ENCODE measurements around the gene NTMT1.
"Not testable (repeated sequence)": the region's sequence is repeated elsewhere in the genome, so short reads cannot be mapped to it uniquely, and the experiment has no call there.

NTMT1 gene

DNA sequence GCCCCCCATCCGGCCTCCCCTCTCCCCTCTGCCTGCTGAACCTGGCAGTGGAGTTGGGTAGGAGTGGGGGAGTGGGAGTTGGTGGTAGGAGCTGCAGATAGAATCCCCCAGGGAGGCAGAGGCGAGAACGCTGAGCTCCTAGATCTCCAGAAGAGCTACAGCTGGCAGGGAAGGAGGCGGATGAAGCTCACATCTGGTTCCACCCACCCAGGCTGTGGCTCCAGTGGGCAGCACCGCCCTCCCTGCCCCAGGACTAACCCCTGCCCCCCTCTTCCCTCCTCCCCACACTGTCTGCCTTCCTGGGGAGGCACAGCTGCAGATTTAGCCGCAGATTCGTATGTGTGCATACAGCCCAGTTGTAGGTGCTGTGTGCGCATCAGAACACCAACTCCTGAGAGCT is 39.3 kb upstream of the NTMT1 start:
- Histone ChIP-seq H3K9ac (ENCODE audit: low read depth, low read length) (no peak overlapping the region), H3K9me3 (ENCODE audit: control insufficient read depth, insufficient read depth, low read length) (no peaks in the 10 kb centered on the region), H3K4me3 (ENCODE audit: low read depth, low read length) (no peak overlapping the region)

DNA sequence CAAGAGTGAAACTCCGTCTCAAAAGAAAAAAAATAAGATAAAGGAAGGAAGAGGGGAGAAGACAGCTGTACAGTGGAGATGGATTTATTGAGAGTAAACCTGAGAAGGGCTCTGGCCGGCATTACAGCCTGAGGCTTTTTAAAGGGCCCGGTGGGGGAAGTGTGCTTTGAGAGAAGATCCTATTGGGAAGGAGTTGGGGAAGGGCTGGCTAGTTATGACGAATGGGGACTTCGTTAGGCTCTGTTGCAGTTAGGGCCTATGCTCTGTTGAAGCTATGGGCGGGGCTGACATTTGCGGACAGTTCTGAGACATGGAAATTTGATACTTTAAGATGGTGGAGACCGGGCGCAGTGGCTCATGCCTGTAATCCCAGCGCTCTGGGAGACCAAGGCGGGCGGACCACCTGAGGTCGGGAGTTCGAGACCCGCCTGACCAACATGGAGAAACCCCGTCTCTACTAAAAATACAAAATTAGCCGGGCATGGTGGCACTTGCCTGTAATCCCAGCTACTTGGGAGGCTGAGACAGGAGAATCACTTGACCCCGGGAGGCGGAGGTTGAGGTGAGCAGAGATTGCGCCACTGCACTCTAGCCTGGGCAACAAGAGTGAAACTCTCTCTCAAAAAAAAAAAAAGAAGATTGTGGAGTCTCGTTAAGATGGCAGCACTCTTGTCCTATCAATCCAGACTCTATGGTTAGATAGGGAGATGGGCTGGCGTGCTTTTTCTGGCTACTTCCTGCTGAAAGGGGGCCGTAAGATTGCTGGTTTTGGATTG is 38.3 kb upstream of the NTMT1 start:
- peaks cover 9% of the 10 kb centered on the region for H3K4me1 ChIP-seq (ENCODE audit: control insufficient read depth, insufficient read depth, low read length)
- no peak overlapping the region for H3K9ac ChIP-seq (ENCODE audit: low read depth, low read length)
- no peaks in the 10 kb centered on the region for H3K36me3 ChIP-seq (ENCODE audit: control insufficient read depth, insufficient read depth, low read length)
- H3K27me3 ChIP-seq (ENCODE audit: control insufficient read depth, insufficient read depth, low read length) = peaks cover 39% of the 10 kb centered on the region
- no peaks in the 10 kb centered on the region for H3K9me3 ChIP-seq (ENCODE audit: control insufficient read depth, insufficient read depth, low read length)
- H3K4me3 ChIP-seq (ENCODE audit: low read depth, low read length) = no peak overlapping the region

More for the DNA sequence above, 39.3 kb upstream of the NTMT1 start:
- peaks cover 33% of the 10 kb centered on the region for H3K27me3 ChIP-seq (ENCODE audit: control insufficient read depth, insufficient read depth, low read length)
- H3K36me3 ChIP-seq (ENCODE audit: control insufficient read depth, insufficient read depth, low read length) = no peaks in the 10 kb centered on the region
- H3K4me1 ChIP-seq (ENCODE audit: control insufficient read depth, insufficient read depth, low read length) = peaks cover 5% of the 10 kb centered on the region

DNA sequence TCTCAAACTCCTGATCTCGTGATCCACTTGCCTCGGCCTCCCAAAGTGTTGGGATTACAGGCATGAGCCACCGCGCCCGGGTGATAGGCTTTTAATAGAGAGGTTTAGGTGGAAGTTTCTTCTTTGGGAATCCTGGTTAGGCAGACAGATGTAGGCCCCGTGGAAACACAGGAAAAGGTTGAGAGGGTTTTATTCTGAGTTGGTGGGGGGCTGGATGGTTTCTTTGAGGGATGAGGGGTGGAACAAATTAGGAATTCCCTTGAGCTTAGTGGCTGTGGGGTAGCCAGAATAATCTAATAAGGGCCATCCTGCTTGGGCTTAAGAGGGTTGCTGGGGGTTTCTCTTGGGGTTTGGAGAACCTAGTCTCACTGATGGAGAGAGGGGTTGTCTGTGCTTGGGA is 35.5 kb upstream of the NTMT1 start:
- H3K4me1 ChIP-seq (ENCODE audit: control insufficient read depth, insufficient read depth, low read length) = peaks cover 14% of the 10 kb centered on the region

DNA sequence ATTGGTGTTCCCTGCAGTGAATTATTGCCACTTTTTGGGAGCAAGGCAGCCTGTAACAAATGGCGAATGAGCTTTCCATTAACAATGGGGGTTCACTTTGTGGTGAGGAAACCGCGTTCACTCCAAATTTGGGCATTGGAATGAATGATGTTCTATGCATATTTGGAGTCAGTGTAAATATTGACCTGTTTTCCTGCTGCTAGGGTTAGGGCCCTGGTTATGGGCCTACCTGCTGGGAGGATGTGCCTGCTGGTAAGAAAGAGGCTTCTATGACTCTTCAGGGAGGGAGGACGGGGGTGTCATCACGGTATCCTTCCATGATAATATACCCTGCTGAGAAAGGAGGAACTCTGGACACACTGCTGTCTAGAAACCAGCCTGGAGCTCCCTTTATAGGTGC is 34.0 kb upstream of the NTMT1 start:
- Histone ChIP-seq H3K9ac (ENCODE audit: low read depth, low read length) (no peak overlapping the region), H3K27me3 (ENCODE audit: control insufficient read depth, insufficient read depth, low read length) (peaks cover 63% of the 10 kb centered on the region), H3K4me1 (ENCODE audit: control insufficient read depth, insufficient read depth, low read length) (peaks cover 14% of the 10 kb centered on the region), H3K4me3 (ENCODE audit: low read depth, low read length) (peak overlapping the region; percentile 26), H3K9me3 (ENCODE audit: control insufficient read depth, insufficient read depth, low read length) (no peaks in the 10 kb centered on the region), H3K36me3 (ENCODE audit: control insufficient read depth, insufficient read depth, low read length) (no peaks in the 10 kb centered on the region)

More for the DNA sequence above, 35.5 kb upstream of the NTMT1 start:
- H3K36me3 ChIP-seq (ENCODE audit: control insufficient read depth, insufficient read depth, low read length) = no peaks in the 10 kb centered on the region
- H3K9ac ChIP-seq (ENCODE audit: low read depth, low read length) = no peak overlapping the region
- no peaks in the 10 kb centered on the region for H3K9me3 ChIP-seq (ENCODE audit: control insufficient read depth, insufficient read depth, low read length)
- no peak overlapping the region for H3K4me3 ChIP-seq (ENCODE audit: low read depth, low read length)
- H3K27me3 ChIP-seq (ENCODE audit: control insufficient read depth, insufficient read depth, low read length) = peaks cover 65% of the 10 kb centered on the region

DNA sequence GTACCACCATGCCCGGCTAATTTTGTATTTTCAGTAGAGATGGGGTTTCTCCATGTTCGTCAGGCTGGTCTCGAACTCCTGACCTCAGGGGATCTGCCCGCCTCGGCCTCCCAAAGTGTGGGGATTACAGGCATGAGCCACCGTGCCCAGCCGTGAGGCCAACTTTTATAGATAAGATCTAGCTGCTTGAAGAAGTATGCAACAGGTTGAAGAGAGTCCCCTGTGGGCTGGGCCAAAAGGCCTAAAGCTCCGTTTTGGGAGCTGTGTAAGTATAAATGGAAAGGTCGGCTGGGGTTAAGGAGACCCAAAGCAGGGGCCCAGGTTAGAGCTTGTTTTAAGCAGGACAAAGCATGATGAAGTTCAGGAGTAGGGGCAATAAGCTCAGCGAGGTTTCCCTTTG is 33.2 kb upstream of the NTMT1 start:
- peaks cover 63% of the 10 kb centered on the region for H3K27me3 ChIP-seq (ENCODE audit: control insufficient read depth, insufficient read depth, low read length)
- not testable (repeated sequence) for H3K4me3 ChIP-seq (ENCODE audit: low read depth, low read length); H3K9ac ChIP-seq (ENCODE audit: low read depth, low read length); H3K36me3 ChIP-seq (ENCODE audit: control insufficient read depth, insufficient read depth, low read length); H3K9me3 ChIP-seq (ENCODE audit: control insufficient read depth, insufficient read depth, low read length)
- H3K4me1 ChIP-seq (ENCODE audit: control insufficient read depth, insufficient read depth, low read length) = peaks cover 14% of the 10 kb centered on the region

DNA sequence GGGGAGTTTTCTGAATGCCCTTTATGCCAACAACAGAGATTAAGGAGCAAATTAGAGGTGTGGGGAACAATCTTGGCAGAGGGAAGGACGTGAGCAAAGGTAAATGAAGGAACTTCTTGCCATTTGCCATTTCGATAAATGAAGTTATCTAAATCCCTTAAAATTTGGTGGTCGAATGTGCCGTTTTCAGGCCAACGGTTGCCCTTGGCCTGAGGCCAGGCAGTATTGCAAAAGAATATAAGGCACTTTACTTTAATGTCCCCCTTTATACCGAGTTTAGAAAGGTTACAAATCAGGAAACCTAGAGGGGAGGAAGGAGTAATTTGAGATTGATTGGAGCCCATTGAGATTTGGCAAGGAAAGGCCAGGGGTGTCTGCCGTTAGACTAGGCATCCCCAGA is 31.3 kb upstream of the NTMT1 start:
- peaks cover 18% of the 10 kb centered on the region for H3K4me1 ChIP-seq (ENCODE audit: control insufficient read depth, insufficient read depth, low read length)
- no peaks in the 10 kb centered on the region for H3K36me3 ChIP-seq (ENCODE audit: control insufficient read depth, insufficient read depth, low read length)
- H3K9me3 ChIP-seq (ENCODE audit: control insufficient read depth, insufficient read depth, low read length) = no peaks in the 10 kb centered on the region
- no peak overlapping the region for H3K4me3 ChIP-seq (ENCODE audit: low read depth, low read length)
- peaks cover 54% of the 10 kb centered on the region for H3K27me3 ChIP-seq (ENCODE audit: control insufficient read depth, insufficient read depth, low read length)
- H3K9ac ChIP-seq (ENCODE audit: low read depth, low read length) = no peak overlapping the region

DNA sequence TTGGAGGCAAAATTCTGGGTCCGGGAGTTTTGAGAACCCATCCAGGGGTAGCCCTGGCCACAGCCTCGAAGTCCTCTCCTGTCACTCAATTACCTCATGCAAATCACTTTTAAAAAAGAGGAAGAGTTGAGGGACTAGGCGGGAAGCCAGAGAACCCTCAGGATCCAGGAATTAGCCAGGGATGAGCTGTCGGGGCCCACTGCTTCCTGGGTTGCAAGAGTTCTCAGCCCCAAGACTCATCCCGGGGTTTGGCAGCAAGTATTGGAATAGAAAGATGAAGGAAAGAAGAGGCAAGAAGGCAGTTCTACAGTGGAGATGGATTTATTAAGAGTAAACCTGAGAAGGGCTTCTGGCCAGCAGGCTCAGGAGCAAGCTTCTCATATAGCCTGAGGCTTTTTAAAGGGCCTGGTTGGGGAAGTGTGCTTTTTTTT is 30.6 kb upstream of the NTMT1 start:
- no peak overlapping the region for H3K4me3 ChIP-seq (ENCODE audit: low read depth, low read length)
- peaks cover 50% of the 10 kb centered on the region for H3K27me3 ChIP-seq (ENCODE audit: control insufficient read depth, insufficient read depth, low read length)
- H3K36me3 ChIP-seq (ENCODE audit: control insufficient read depth, insufficient read depth, low read length) = no peaks in the 10 kb centered on the region
- no peak overlapping the region for H3K9ac ChIP-seq (ENCODE audit: low read depth, low read length)
- no peaks in the 10 kb centered on the region for H3K9me3 ChIP-seq (ENCODE audit: control insufficient read depth, insufficient read depth, low read length)
- peaks cover 18% of the 10 kb centered on the region for H3K4me1 ChIP-seq (ENCODE audit: control insufficient read depth, insufficient read depth, low read length)

DNA sequence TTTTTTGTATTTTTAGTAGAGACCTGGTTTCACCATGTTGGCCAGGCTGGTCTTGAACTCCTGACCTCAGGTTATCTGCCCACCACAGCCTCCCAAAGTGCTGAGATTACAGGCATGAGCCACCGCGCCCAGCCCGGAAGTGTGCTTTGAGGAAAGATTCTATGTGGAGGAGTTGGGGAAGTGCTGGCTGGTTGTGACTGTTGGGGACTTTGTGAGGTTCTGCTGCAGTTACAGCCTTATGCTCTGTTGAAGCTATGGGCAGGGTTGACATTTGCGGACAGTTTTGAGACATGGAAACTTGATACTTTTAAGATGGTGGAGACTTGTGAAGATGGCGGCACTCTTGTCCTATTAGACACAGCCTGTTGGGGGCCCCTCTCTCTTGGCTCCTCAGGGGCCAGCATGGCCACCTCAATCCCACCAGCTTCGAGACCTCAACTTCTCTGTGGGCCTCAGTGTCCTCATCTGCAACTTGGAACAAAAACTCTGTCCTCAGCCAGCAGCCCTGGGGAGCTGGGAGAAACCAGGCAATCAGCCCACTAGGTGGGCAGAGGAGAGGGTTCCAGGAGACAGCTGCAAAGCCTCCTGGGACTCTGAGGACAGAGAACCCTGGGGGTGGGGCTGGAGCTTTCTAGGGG is 29.9 kb upstream of the NTMT1 start:
- H3K9ac ChIP-seq (ENCODE audit: low read depth, low read length) = no peak overlapping the region
- peak overlapping the region; percentile 79 for H3K4me3 ChIP-seq (ENCODE audit: low read depth, low read length)
- no peaks in the 10 kb centered on the region for H3K9me3 ChIP-seq (ENCODE audit: control insufficient read depth, insufficient read depth, low read length)
- peaks cover 18% of the 10 kb centered on the region for H3K4me1 ChIP-seq (ENCODE audit: control insufficient read depth, insufficient read depth, low read length)
- H3K27me3 ChIP-seq (ENCODE audit: control insufficient read depth, insufficient read depth, low read length) = peaks cover 49% of the 10 kb centered on the region
- H3K36me3 ChIP-seq (ENCODE audit: control insufficient read depth, insufficient read depth, low read length) = no peaks in the 10 kb centered on the region

DNA sequence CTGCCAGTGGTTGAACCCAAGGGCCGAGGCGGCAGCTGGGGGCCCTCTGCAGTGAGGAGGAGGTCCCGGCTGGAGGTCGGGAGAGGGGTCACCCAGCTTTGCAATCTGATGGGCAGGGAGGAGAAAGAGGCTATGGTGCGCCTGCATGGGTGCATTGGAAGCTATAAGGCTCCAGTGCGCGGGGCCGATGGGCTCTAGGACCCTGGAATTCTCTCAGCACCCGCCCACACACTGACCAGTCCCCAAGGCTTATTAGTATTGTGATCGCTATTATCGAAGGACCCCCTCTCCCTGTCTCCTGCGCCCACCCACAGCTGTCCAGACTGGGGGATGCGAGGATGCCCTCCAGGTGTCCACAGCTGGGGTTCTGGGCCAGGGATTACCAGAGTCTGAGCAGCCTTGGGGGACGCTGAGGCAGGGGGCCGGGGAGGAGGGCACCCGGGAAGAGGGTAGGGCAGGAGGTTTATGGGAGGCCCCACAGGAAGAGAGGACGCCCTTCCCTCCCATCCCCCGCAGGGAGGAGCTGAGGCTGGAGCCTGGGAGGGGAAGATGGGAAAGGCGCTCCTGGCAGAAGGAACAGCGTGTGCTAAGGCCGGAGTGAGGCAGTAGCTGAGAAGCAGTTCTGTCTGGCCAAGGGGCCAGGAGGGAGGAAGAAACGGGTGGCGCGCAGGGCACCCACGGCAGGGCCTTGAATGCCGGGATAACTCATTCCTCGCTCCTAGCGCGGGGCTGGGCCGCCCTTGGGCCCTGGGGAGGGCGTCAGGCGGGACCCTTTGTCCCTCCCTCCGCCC is 29.2 kb upstream of the NTMT1 start:
- peak overlapping the region; percentile 79 for H3K4me3 ChIP-seq (ENCODE audit: low read depth, low read length)
- peaks cover 45% of the 10 kb centered on the region for H3K27me3 ChIP-seq (ENCODE audit: control insufficient read depth, insufficient read depth, low read length)
- peaks cover 18% of the 10 kb centered on the region for H3K4me1 ChIP-seq (ENCODE audit: control insufficient read depth, insufficient read depth, low read length)
- no peaks in the 10 kb centered on the region for H3K36me3 ChIP-seq (ENCODE audit: control insufficient read depth, insufficient read depth, low read length)
- no peaks in the 10 kb centered on the region for H3K9me3 ChIP-seq (ENCODE audit: control insufficient read depth, insufficient read depth, low read length)
- no peak overlapping the region for H3K9ac ChIP-seq (ENCODE audit: low read depth, low read length)

DNA sequence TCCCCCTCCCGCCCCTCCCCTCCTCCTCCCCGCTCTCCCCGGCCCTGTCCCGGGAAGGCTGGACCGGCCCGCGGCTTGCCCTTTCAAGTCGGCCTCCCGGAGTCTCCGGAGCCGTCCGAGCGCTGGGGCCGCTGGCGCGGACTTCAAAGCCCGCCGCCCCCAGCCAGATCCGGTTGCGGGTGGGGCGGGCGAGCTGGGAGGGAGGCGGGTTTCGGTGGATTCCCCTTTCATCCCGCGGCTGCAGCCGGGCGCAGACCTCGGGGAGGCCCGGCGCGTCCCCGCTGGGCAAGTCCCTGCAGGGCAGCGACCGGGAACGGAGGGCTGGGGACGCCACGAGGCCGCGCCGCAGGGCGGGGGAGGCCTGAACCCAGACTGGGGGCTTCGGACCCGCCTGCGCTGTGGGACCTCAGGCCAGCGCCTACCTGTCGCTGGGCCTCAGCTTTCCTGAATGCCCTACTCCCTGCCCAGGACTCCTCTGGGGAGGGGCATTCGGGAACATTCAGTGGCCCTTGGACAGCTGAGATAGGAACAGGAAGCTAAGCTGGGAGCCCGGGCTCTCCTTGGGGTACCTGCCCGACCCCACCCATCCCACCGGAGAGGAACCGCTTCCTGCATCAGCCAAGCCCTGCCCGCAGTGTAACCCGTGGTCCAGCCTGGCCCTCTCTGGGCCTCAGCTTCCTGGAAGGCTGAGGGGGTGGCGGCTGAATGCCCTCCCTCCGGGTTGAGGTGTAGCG is 28.4 kb upstream of the NTMT1 start:
- H3K36me3 ChIP-seq (ENCODE audit: control insufficient read depth, insufficient read depth, low read length) = no peaks in the 10 kb centered on the region
- peaks cover 40% of the 10 kb centered on the region for H3K27me3 ChIP-seq (ENCODE audit: control insufficient read depth, insufficient read depth, low read length)
- no peaks in the 10 kb centered on the region for H3K9me3 ChIP-seq (ENCODE audit: control insufficient read depth, insufficient read depth, low read length)
- peaks cover 15% of the 10 kb centered on the region for H3K4me1 ChIP-seq (ENCODE audit: control insufficient read depth, insufficient read depth, low read length)
- H3K9ac ChIP-seq (ENCODE audit: low read depth, low read length) = peak overlapping the region; percentile 12
- H3K4me3 ChIP-seq (ENCODE audit: low read depth, low read length) = peak overlapping the region; percentile 64

DNA sequence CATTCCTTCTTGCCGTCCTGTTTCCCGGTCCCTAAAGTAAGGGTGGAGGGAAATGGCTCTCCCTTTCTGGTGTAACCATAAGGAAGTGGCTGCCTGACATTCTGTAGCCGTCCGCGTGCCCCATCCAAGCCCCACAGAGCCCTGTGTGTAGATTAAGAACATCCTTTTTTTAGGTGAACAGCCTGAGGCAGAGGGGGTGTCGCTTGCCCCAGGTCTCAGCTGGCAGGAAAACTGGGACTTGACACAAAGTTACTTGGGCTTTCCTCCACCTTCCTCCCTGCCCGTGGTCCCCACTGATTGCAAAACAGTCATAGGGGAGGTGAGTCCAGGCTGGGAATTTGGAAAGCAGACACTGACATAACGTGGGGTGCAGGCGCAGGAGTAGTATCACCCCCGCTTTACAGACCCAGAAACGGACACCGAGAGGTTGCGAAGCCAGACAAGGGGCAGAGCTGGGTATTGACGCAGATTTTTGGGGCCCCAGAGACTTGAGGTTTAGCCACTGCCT is 27.8 kb upstream of the NTMT1 start:
- Histone ChIP-seq H3K4me1 (ENCODE audit: control insufficient read depth, insufficient read depth, low read length) (peaks cover 14% of the 10 kb centered on the region), H3K9me3 (ENCODE audit: control insufficient read depth, insufficient read depth, low read length) (no peaks in the 10 kb centered on the region), H3K36me3 (ENCODE audit: control insufficient read depth, insufficient read depth, low read length) (no peaks in the 10 kb centered on the region), H3K27me3 (ENCODE audit: control insufficient read depth, insufficient read depth, low read length) (peaks cover 35% of the 10 kb centered on the region), H3K9ac (ENCODE audit: low read depth, low read length) (no peak overlapping the region), H3K4me3 (ENCODE audit: low read depth, low read length) (peak overlapping the region; percentile 64)
